Activated CD4-positive, alpha-beta T cell treated with anti-CD3 and anti-CD28 coated beads for 36 hours (primary cell): ENCODE results near the gene PKDCC. TPM values are rescaled to one million over a fixed set of nuclear protein-coding genes. Genes with fewer than 3 reads are reported as not detected.

ENCODE experiments used
- ATAC-seq: fragments of 200-7000 bp; cut with Tn5 transposase; one replicate; pipeline ENCODE4 v1.10.0; 2021; ENCODE audit warnings: mild to moderate bottlenecking, moderate library complexity
- CTCF ChIA-PET: fragments of 350-600 bp; sonication (Branson Sonifier 250); formaldehyde crosslinking; loops from one replicate; lab custom pipeline; 2021; ENCODE audit warnings: antibody characterized with exemption; lab: Charles Lee
- POLR2A ChIA-PET: fragments of 350-600 bp; sonication (Branson Sonifier 250); formaldehyde crosslinking; loops from one replicate; lab custom pipeline; 2021; ENCODE audit warnings: antibody characterized with exemption, inconsistent platforms; lab: Charles Lee
- DNase-seq: peaks from one replicate; pipeline ENCODE4 v3.0.0-alpha.2; 2020
- H3K27ac Mint-ChIP-seq: one replicate; pipeline ENCODE4 v1.8.0; 2021; ENCODE audit warnings: mixed read lengths
- H3K27me3 Mint-ChIP-seq: one replicate; pipeline ENCODE4 v1.8.0; 2021; ENCODE audit warnings: mixed read lengths
- H3K36me3 Mint-ChIP-seq: one replicate; pipeline ENCODE4 v1.8.0; 2021; ENCODE audit warnings: low read depth, mixed read lengths
- H3K4me1 Mint-ChIP-seq: one replicate; pipeline ENCODE4 v1.8.0; 2021; ENCODE audit warnings: mixed read lengths
- H3K4me3 Mint-ChIP-seq: one replicate; pipeline ENCODE4 v1.8.0; 2021; ENCODE audit warnings: mild to moderate bottlenecking, moderate library complexity, mixed read lengths
- H3K9me3 Mint-ChIP-seq: one replicate; pipeline ENCODE4 v1.8.0; 2021; ENCODE audit warnings: low read depth, mixed read lengths
- intact Hi-C, 2 experiments: fragments of 100-400 bp; cut with DNase I in 1 of 2; cut with micrococcal nuclease in 1 of 2; formaldehyde crosslinking; loops; one replicate each; pipeline versions ENCODE4 v1.14.2 to v1.15.1; 2022 to 2024; cut with DNase I, micrococcal nuclease
- total RNA-seq, 2 experiments: library from RNA; stranded (reverse); gene quantifications; one replicate each; pipeline ENCODE4 v1.2.3, GENCODE V29; 2021

PKDCC gene
- total RNA-seq, 2 experiments from 2014 or later = not detected

GRCh38 chr2:42096869-42097591 lies 49.2 kb downstream of the PKDCC start:
- POLR2A ChIA-PET = no interaction called here
- intact Hi-C loops = loop anchor here (1.0 to 5.0 kb wide), 6 partner anchors 74 to 565 kb away; no protein-coding TSS in a partner anchor
- ATAC-seq (no peak), DNase-seq (no peak)
- Mint-ChIP-seq H3K27ac (no peak overlapping the region), H3K4me1 (peaks cover 37% of the 10 kb centered on the region), H3K36me3 (no peaks in the 10 kb centered on the region), H3K4me3 (no peak overlapping the region), H3K27me3 (no peaks in the 10 kb centered on the region), H3K9me3 (peaks cover 9% of the 10 kb centered on the region)
- CTCF ChIA-PET = interaction anchor here (0.6 to 4.7 kb wide), 42 partner anchors 8 to 266 kb away, joined by 3 to 64 read pairs (median 3); partner anchors contain the start of gene EML4

- H3K9me3 Mint-ChIP-seq = peaks cover 9% of the 10 kb centered on the region
- no peaks in the 10 kb centered on the region for H3K27me3 Mint-ChIP-seq
- peaks cover 41% of the 10 kb centered on the region for H3K4me1 Mint-ChIP-seq
- no peaks in the 10 kb centered on the region for H3K36me3 Mint-ChIP-seq
- ChIA-PET POLR2A (interaction anchor here (0.6 kb wide), 1 partner anchor 84 kb away, joined by 3 read pairs; no protein-coding TSS in a partner anchor), CTCF (interaction anchor here (0.6 to 4.7 kb wide), 8 partner anchors 12 to 1747 kb away, joined by 3 to 40 read pairs (median 4); no protein-coding TSS in a partner anchor)
- intact Hi-C loops = loop anchor here in 1 of 2 experiments (5.0 kb wide), 1 partner anchor 563 kb away; no protein-coding TSS in a partner anchor
- ATAC-seq (no peak), DNase-seq (peak; percentile 8)
- H3K4me3 Mint-ChIP-seq = no peak overlapping the region
- no peak overlapping the region for H3K27ac Mint-ChIP-seq
Measured at GRCh38 chr2:42098571-42099437, 51.0 kb downstream of the PKDCC start.

GRCh38 chr2:42099438-42100173 lies 51.8 kb downstream of the PKDCC start:
- intact Hi-C loops = loop anchor here (5.0 to 10.0 kb wide), 2 partner anchors 563 to 565 kb away; no protein-coding TSS in a partner anchor
- H3K9me3 Mint-ChIP-seq = peaks cover 9% of the 10 kb centered on the region
- DNase-seq (no peak), ATAC-seq (no peak)
- POLR2A ChIA-PET = interaction anchor here (0.6 to 1.0 kb wide), 2 partner anchors 83 to 261 kb away, joined by 3 read pairs; no protein-coding TSS in a partner anchor
- H3K36me3 Mint-ChIP-seq = no peaks in the 10 kb centered on the region
- no peak overlapping the region for H3K27ac Mint-ChIP-seq
- CTCF ChIA-PET = interaction anchor here (0.6 to 1.6 kb wide), 14 partner anchors 8 to 1748 kb away, joined by 3 to 6 read pairs (median 4); no protein-coding TSS in a partner anchor
- H3K27me3 Mint-ChIP-seq = no peaks in the 10 kb centered on the region
- H3K4me3 Mint-ChIP-seq = no peak overlapping the region
- peaks cover 41% of the 10 kb centered on the region for H3K4me1 Mint-ChIP-seq

- ATAC-seq (no peak), DNase-seq (no peak)
- H3K4me3 Mint-ChIP-seq = peak overlapping the region; percentile 27
- H3K4me1 Mint-ChIP-seq = peaks cover 41% of the 10 kb centered on the region
- ChIA-PET CTCF (interaction anchor here (0.6 to 1.6 kb wide), 8 partner anchors 9 to 286 kb away, joined by 3 to 6 read pairs (median 4); no protein-coding TSS in a partner anchor), POLR2A (no interaction called here)
- intact Hi-C loops = loop anchor here in 1 of 2 experiments (10.0 kb wide), 1 partner anchor 564 kb away; no protein-coding TSS in a partner anchor
- no peaks in the 10 kb centered on the region for H3K36me3 Mint-ChIP-seq
- H3K9me3 Mint-ChIP-seq = peaks cover 9% of the 10 kb centered on the region
- no peaks in the 10 kb centered on the region for H3K27me3 Mint-ChIP-seq
- peak overlapping the region; percentile 6 for H3K27ac Mint-ChIP-seq
Measured at GRCh38 chr2:42100683-42101205, 52.9 kb downstream of the PKDCC start.

- Mint-ChIP-seq H3K4me3 (peak overlapping the region; percentile 69), H3K9me3 (peaks cover 9% of the 10 kb centered on the region), H3K27me3 (no peaks in the 10 kb centered on the region), H3K4me1 (peaks cover 38% of the 10 kb centered on the region), H3K27ac (peak overlapping the region; percentile 94), H3K36me3 (no peaks in the 10 kb centered on the region)
- no peak for ATAC-seq
- DNase-seq = peak; percentile 69
- ChIA-PET POLR2A (no interaction called here), CTCF (interaction anchor here (1.3 kb wide), 1 partner anchor 286 kb away, joined by 4 read pairs; no protein-coding TSS in a partner anchor)
- intact Hi-C loops = loop anchor here (1.0 to 10.0 kb wide), 3 partner anchors 32 to 563 kb away; partner anchors contain the start of gene COX7A2L (in 2 of the 2)
Measured at GRCh38 chr2:42101206-42102023, 53.6 kb downstream of the PKDCC start.

- intact Hi-C loops = loop anchor here (1.0 to 10.0 kb wide), 3 partner anchors 31 to 563 kb away; partner anchors contain the start of gene COX7A2L (in 2 of the 2)
- no peaks in the 10 kb centered on the region for H3K27me3 Mint-ChIP-seq
- peaks cover 38% of the 10 kb centered on the region for H3K4me1 Mint-ChIP-seq
- no peaks in the 10 kb centered on the region for H3K36me3 Mint-ChIP-seq
- peak overlapping the region; percentile 69 for H3K4me3 Mint-ChIP-seq
- DNase-seq = peak; percentile 89
- POLR2A ChIA-PET = no interaction called here
- peak overlapping the region; percentile 94 for H3K27ac Mint-ChIP-seq
- peaks cover 9% of the 10 kb centered on the region for H3K9me3 Mint-ChIP-seq
- CTCF ChIA-PET = interaction anchor here (0.7 to 0.9 kb wide), 2 partner anchors 31 to 69 kb away, joined by 3 to 5 read pairs; no protein-coding TSS in a partner anchor
- peak; percentile 40 for ATAC-seq
Measured at GRCh38 chr2:42102024-42102590, 54.3 kb downstream of the PKDCC start.

GRCh38 chr2:42102591-42103450 lies 55.0 kb downstream of the PKDCC start:
- DNase-seq (peak; percentile 65), ATAC-seq (peak; percentile 5)

GRCh38 chr2:42103829-42104228 lies 56.0 kb downstream of the PKDCC start:
- H3K27ac Mint-ChIP-seq = peak overlapping the region; percentile 61
- H3K9me3 Mint-ChIP-seq = peaks cover 9% of the 10 kb centered on the region
- no peaks in the 10 kb centered on the region for H3K27me3 Mint-ChIP-seq
- CTCF ChIA-PET = interaction anchor here (2.3 kb wide), 1 partner anchor 30 kb away, joined by 10 read pairs; no protein-coding TSS in a partner anchor
- no peak overlapping the region for H3K4me3 Mint-ChIP-seq
- intact Hi-C loops = loop anchor here in 1 of 2 experiments (10.0 kb wide), 1 partner anchor 561 kb away; no protein-coding TSS in a partner anchor
- no peaks in the 10 kb centered on the region for H3K36me3 Mint-ChIP-seq
- peaks cover 25% of the 10 kb centered on the region for H3K4me1 Mint-ChIP-seq
- POLR2A ChIA-PET = no interaction called here
- ATAC-seq (no peak), DNase-seq (no peak)

More at GRCh38 chr2:42102591-42103450, 55.0 kb downstream of the PKDCC start:
- POLR2A ChIA-PET = no interaction called here
- intact Hi-C loops = loop anchor here (1.0 to 10.0 kb wide), 3 partner anchors 30 to 562 kb away; partner anchors contain the start of gene COX7A2L (in 2 of the 2)
- Mint-ChIP-seq H3K9me3 (peaks cover 9% of the 10 kb centered on the region), H3K4me1 (peaks cover 32% of the 10 kb centered on the region), H3K27me3 (no peaks in the 10 kb centered on the region), H3K4me3 (peak overlapping the region; percentile 69), H3K36me3 (no peaks in the 10 kb centered on the region), H3K27ac (peak overlapping the region; percentile 94)
- CTCF ChIA-PET = interaction anchor here (0.7 to 0.9 kb wide), 2 partner anchors 30 to 69 kb away, joined by 3 to 5 read pairs; no protein-coding TSS in a partner anchor
